Endothelial cell of umbilical vein (primary cell): ENCODE results near the gene LOXL3. TPM values are rescaled to one million over a fixed set of nuclear protein-coding genes. Genes with fewer than 3 reads are reported as not detected.

Source experiments
- BruUV-seq: library from RNA; stranded (reverse); fragments of 400-500 nt; replicated peaks from 2 replicates; lab custom pipeline; 2021; lab: Mats Ljungman, UMichigan
- CTCF ChIA-PET: fragments of 300-600, 350-600 bp; sonication (Branson Sonifier 250); formaldehyde crosslinking; loops from one replicate; lab custom pipeline; 2021; ENCODE audit warnings: antibody characterized with exemption, inconsistent platforms; lab: Charles Lee
- POLR2A ChIA-PET: fragments of 300-600, 350-600 bp; sonication (Branson Sonifier 250); formaldehyde crosslinking; loops from one replicate; lab custom pipeline; 2021; ENCODE audit warnings: antibody characterized with exemption, inconsistent platforms; lab: Charles Lee
- DNase-seq: peaks from one replicate; pipeline ENCODE4 v3.0.0-alpha.2; 2011; ENCODE audit warnings: low read depth, low spot score
- FAIRE-seq: peaks from 2 replicates; lab custom pipeline; 2011; peaks lifted over from hg19 to GRCh38; lab: Jason Lieb, UNC
- H2AFZ ChIP-seq: 2 replicates; pipeline ENCODE4 v1.6.0; 2012; ENCODE audit warnings: low read depth, low read length, control low read depth, inconsistent platforms
- H3K27ac ChIP-seq: 2 replicates; pipeline ENCODE4 v1.5.1; 2011; ENCODE audit warnings: low read depth, mild to moderate bottlenecking, control low read depth, low read length, moderate library complexity; ENCODE audit not compliant: insufficient read depth
- H3K27me3 ChIP-seq, 2 experiments: 2 replicates each; pipeline versions ENCODE4 v1.6.0 to v1.6.1; 2011; ENCODE audit warnings: low read length in 2 of 2, mixed read lengths in 1 of 2; ENCODE audit not compliant: control insufficient read depth in 2 of 2, insufficient read depth in 2 of 2
- H3K36me3 ChIP-seq, 2 experiments: 2 replicates in 1 of 2; 3 replicates in 1 of 2; pipeline ENCODE4 v1.5.1; 2011; ENCODE audit warnings: low read length in 2 of 2, mild to moderate bottlenecking in 1 of 2, moderate library complexity in 1 of 2; ENCODE audit not compliant: control insufficient read depth in 2 of 2, insufficient read depth in 2 of 2; ENCODE audit errors: extremely low read depth in 1 of 2
- H3K4me1 ChIP-seq: 3 replicates; pipeline ENCODE4 v1.5.1; 2011; ENCODE audit warnings: mild to moderate bottlenecking, low read length; ENCODE audit not compliant: control insufficient read depth, insufficient read depth; ENCODE audit errors: extremely low read depth
- H3K4me2 ChIP-seq: 2 replicates; pipeline ENCODE4 v1.6.1; 2011; ENCODE audit warnings: low read length, control low read depth, mixed read lengths; ENCODE audit not compliant: insufficient read depth
- H3K4me3 ChIP-seq, 3 experiments: fragments of 200-600 bp in 1 of 3; sonication (generic), shearing (Covaris generic) in 1 of 3; replicated peaks in 1 of 3; 2 replicates each; pipeline ENCODE4 v1.5.1; 2011 to 2016; ENCODE audit warnings: control low read depth in 3 of 3, low read length in 3 of 3, mild to moderate bottlenecking in 2 of 3, inconsistent platforms in 1 of 3, low read depth in 1 of 3, moderate library complexity in 1 of 3; ENCODE audit not compliant: insufficient read depth in 1 of 3
- H3K79me2 ChIP-seq: 2 replicates; pipeline ENCODE4 v1.6.0; 2012; ENCODE audit warnings: low read length, inconsistent platforms; ENCODE audit not compliant: control insufficient read depth, insufficient read depth
- H3K9ac ChIP-seq: replicated peaks from 2 replicates; pipeline ENCODE3; 2011; ENCODE audit warnings: low read length, control low read depth; ENCODE audit not compliant: insufficient read depth; ENCODE audit errors: extremely low read depth
- H3K9me1 ChIP-seq: replicated peaks from 3 replicates; pipeline ENCODE4 v1.6.0; 2011; ENCODE audit warnings: mild to moderate bottlenecking, low read length; ENCODE audit not compliant: control insufficient read depth, insufficient read depth; ENCODE audit errors: extremely low read depth
- H3K9me3 ChIP-seq: replicated peaks from 2 replicates; pipeline ENCODE4 v1.5.1; 2012; ENCODE audit warnings: low read length, inconsistent platforms; ENCODE audit not compliant: control insufficient read depth, insufficient read depth
- H4K20me1 ChIP-seq: replicated peaks from 2 replicates; pipeline ENCODE3; 2011; ENCODE audit warnings: mild to moderate bottlenecking, low read length; ENCODE audit not compliant: control insufficient read depth, insufficient read depth; ENCODE audit errors: extremely low read depth
- EZH2 ChIP-seq: IDR thresholded peaks from 2 replicates; pipeline ENCODE4 v1.6.1; 2012; ENCODE audit warnings: borderline replicate concordance, low read depth, mild to moderate bottlenecking, moderate library complexity, low read length, inconsistent platforms; ENCODE audit not compliant: severe bottlenecking
- FOS ChIP-seq: IDR thresholded peaks from 2 replicates; pipeline ENCODE4 v1.6.1; 2011; ENCODE audit warnings: mild to moderate bottlenecking, low read length, moderate library complexity, borderline replicate concordance; ENCODE audit not compliant: insufficient read depth
- GATA2 ChIP-seq: IDR thresholded peaks from 2 replicates; pipeline ENCODE4 v1.7.0; 2011; ENCODE audit warnings: low read depth, mild to moderate bottlenecking, moderate library complexity, mixed read lengths, low read length; ENCODE audit not compliant: insufficient read length, insufficient read depth
- JUN ChIP-seq: IDR thresholded peaks from 2 replicates; pipeline ENCODE4 v1.6.1; 2011; ENCODE audit warnings: borderline replicate concordance, low read depth; ENCODE audit not compliant: insufficient read length, insufficient read depth
- MYC ChIP-seq: IDR thresholded peaks from one replicate; pipeline ENCODE4 v1.6.1; 2011; ENCODE audit warnings: mild to moderate bottlenecking, low read depth, low read length
- POLR2A ChIP-seq: IDR thresholded peaks from 2 replicates; pipeline ENCODE4 v1.6.1; 2012; ENCODE audit warnings: low read depth, mild to moderate bottlenecking, control low read depth, low read length
- POLR2AphosphoS5 ChIP-seq: IDR thresholded peaks from 2 replicates; pipeline ENCODE4 v1.6.1; 2012; ENCODE audit warnings: low read depth, mild to moderate bottlenecking, control low read depth, low read length, moderate library complexity; ENCODE audit not compliant: insufficient read depth
- dilution Hi-C: fragments of 300-500 bp; cut with MboI; formaldehyde crosslinking; loops from one replicate; pipeline ENCODE4 v1.15.0; 2019; ENCODE audit warnings: low sequenced_read_pairs; ENCODE audit not compliant: extremely low pct_ligation_motif_present
- intact Hi-C: fragments of 100-400 bp; cut with micrococcal nuclease; formaldehyde crosslinking; loops from one replicate; pipeline ENCODE4 v1.10.0; 2022
- polyA plus RNA-seq, 4 experiments: library from polyadenylated mRNA; depleted of rRNA in 3 of 4; stranded (reverse) in 3 of 4; unstranded in 1 of 4; fragments of >200 nt; gene quantifications; 2 replicates each; pipeline versions ENCODE4 v1.2.1 to v1.2.3, GENCODE V29; 2011 to 2012; ENCODE audit warnings: missing spikeins in 1 of 4
- total RNA-seq: library from RNA; stranded (reverse); gene quantifications from 2 replicates; pipeline ENCODE4 v1.2.3, GENCODE V29; 2021
- TF ChIP-seq, protein P1 (sequence below), 2 donors: IDR thresholded peaks; 1 replicate in 1 of 2; 2 replicates in 1 of 2; pipeline ENCODE4 v1.5.1; 2011; ENCODE audit warnings: low read length in 2 of 2, mild to moderate bottlenecking in 2 of 2, moderate library complexity in 2 of 2, control low read depth in 1 of 2, inconsistent platforms in 1 of 2, low read depth in 1 of 2; ENCODE audit not compliant: insufficient read depth in 1 of 2; ENCODE audit errors: extremely low read depth in 1 of 2
- TF ChIP-seq, protein P2 (sequence below): IDR thresholded peaks from 2 replicates; pipeline ENCODE4 v1.6.1; 2011; ENCODE audit not compliant: insufficient read depth, insufficient read length

LOXL3 gene
- total and polyA plus RNA-seq, 2 donors (not counting 3 experiments of a cell fraction or from before 2014, with no cell fraction given) = 0.95 to 1.3 TPM

DNA sequence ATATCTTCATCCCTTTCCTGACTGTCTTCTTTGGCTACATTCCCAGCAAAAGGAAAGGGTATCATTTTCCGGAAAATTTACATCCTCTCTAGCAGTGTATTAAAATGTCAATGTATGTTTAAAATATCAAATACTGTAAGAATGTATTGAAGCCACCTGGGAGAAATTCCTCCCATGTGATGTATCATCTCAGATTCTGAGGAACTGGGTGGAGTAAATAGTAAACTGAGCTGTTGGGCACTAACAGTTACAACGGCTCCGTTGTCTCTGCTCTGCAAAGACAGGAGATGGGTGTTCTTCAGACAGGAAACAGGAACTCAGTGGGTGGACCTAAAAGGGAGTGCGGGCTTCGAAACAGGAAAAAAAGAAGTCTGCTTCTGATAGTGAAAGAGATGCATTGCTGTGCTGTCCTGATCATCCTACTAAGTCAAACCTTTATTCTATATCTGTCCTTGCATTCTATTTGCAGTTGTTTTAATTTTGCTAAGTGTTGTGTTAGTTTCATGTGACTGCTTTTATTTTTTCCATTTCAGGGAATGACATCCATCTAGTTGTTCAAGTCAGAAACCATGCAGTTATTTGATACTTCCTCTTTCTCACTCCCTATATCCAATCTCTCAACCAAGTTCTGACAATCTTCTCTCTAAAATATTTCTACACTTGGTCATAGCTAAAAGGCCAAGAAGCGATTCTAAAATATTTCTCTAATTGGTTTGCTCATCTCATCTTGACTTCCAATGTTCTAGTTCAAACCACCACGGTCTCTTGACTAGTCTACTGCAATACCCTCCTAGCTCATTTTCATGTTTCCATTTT lies 20.2 kb upstream of the LOXL3 start:
- POLR2A ChIA-PET = no interaction called here
- DNase-seq = peak; percentile 24

More for the DNA sequence above, 20.2 kb upstream of the LOXL3 start:
- peaks cover 7% of the 10 kb centered on the region for H3K4me1 ChIP-seq
- no peaks in the 10 kb centered on the region for H3K36me3 ChIP-seq
- dilution Hi-C loops (no loop called here), intact Hi-C loops (no loop called here)
- peak; percentile 91 for FAIRE-seq
- peak overlapping the region; percentile 85 for H3K4me2 ChIP-seq
- peak overlapping the region; percentile 90 for H2AFZ ChIP-seq
- CTCF ChIA-PET = interaction anchor here (1.2 to 1.5 kb wide), 3 partner anchors 10 to 14 kb away, joined by 3 to 6 read pairs (median 5); no protein-coding TSS in a partner anchor
- BruUV-seq = no TSS peak
- peaks cover 2 to 3% of the 10 kb centered on the region in 2 experiments for H3K27me3 ChIP-seq
- H3K27ac ChIP-seq = no peak overlapping the region
- H3K9me3 ChIP-seq = no peaks in the 10 kb centered on the region
- H4K20me1 ChIP-seq = no peaks in the 10 kb centered on the region
- no peaks in the 10 kb centered on the region for H3K79me2 ChIP-seq
- H3K9ac ChIP-seq = no peak overlapping the region
- peak overlapping the region in 1 of 3 experiments; percentile 49 for H3K4me3 ChIP-seq
- TF ChIP-seq EZH2 (no peak), FOS (no peak), GATA2 (no peak), POLR2A (no peak), POLR2AphosphoS5 (no peak), JUN (no peak), MYC (no peak)
- TF ChIP-seq, protein P1, sequence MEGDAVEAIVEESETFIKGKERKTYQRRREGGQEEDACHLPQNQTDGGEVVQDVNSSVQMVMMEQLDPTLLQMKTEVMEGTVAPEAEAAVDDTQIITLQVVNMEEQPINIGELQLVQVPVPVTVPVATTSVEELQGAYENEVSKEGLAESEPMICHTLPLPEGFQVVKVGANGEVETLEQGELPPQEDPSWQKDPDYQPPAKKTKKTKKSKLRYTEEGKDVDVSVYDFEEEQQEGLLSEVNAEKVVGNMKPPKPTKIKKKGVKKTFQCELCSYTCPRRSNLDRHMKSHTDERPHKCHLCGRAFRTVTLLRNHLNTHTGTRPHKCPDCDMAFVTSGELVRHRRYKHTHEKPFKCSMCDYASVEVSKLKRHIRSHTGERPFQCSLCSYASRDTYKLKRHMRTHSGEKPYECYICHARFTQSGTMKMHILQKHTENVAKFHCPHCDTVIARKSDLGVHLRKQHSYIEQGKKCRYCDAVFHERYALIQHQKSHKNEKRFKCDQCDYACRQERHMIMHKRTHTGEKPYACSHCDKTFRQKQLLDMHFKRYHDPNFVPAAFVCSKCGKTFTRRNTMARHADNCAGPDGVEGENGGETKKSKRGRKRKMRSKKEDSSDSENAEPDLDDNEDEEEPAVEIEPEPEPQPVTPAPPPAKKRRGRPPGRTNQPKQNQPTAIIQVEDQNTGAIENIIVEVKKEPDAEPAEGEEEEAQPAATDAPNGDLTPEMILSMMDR (IDR thresholded peaks at IDR 0.05; ENCODE audit: extremely low read depth in 1 of 2, insufficient read depth in 1 of 2, low read depth in 1 of 2, low read length in 2 of 2) = no peak
- TF ChIP-seq, protein P2, sequence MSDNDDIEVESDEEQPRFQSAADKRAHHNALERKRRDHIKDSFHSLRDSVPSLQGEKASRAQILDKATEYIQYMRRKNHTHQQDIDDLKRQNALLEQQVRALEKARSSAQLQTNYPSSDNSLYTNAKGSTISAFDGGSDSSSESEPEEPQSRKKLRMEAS = no peak
- H3K9me1 ChIP-seq = no peaks in the 10 kb centered on the region
